CD14-positive monocyte (primary cell): ENCODE measurements around the gene ZNF692. TPM values are rescaled to one million over a fixed set of nuclear protein-coding genes. Genes with fewer than 3 reads are reported as not detected.
"Not testable (repeated sequence)": the region's sequence is repeated elsewhere in the genome, so short reads cannot be mapped to it uniquely, and the experiment has no call there.

Experiments used
- DNase-seq, 3 donors: peaks; one replicate each; pipeline ENCODE4 v3.0.0-alpha.2; 2011 to 2022
- H2AFZ ChIP-seq: 2 replicates; pipeline ENCODE4 v1.6.0; 2012; ENCODE audit warnings: mild to moderate bottlenecking, low read depth, low read length, inconsistent platforms; ENCODE audit not compliant: insufficient read depth, poor library complexity, severe bottlenecking
- H3K27ac ChIP-seq, 2 donors: 1 replicate in 1 of 2; 2 replicates in 1 of 2; pipeline ENCODE4 v1.5.1; 2012 to 2013; ENCODE audit warnings: low read length in 2 of 2, control low read depth in 1 of 2, inconsistent platforms in 1 of 2, low read depth in 1 of 2, mild to moderate bottlenecking in 1 of 2
- H3K27me3 ChIP-seq, 2 donors: one replicate each; pipeline versions ENCODE4 v1.6.0 to v1.6.1; 2011 to 2013; ENCODE audit warnings: low read length in 2 of 2; ENCODE audit not compliant: control insufficient read depth in 2 of 2, insufficient read depth in 2 of 2
- H3K36me3 ChIP-seq, 2 donors: replicated peaks in 1 of 2; 1 replicate in 1 of 2; 2 replicates in 1 of 2; pipeline versions ENCODE4 v1.5.1 to v1.6.1; 2012 to 2013; ENCODE audit warnings: low read length in 2 of 2, control low read depth in 1 of 2, inconsistent platforms in 1 of 2, mild to moderate bottlenecking in 1 of 2; ENCODE audit not compliant: insufficient read depth in 2 of 2, control insufficient read depth in 1 of 2
- H3K4me1 ChIP-seq, 2 donors: 1 replicate in 1 of 2; 2 replicates in 1 of 2; pipeline versions ENCODE4 v1.5.1 to v1.6.1; 2012 to 2013; ENCODE audit warnings: low read length in 2 of 2, control low read depth in 1 of 2, inconsistent platforms in 1 of 2, mild to moderate bottlenecking in 1 of 2, moderate library complexity in 1 of 2; ENCODE audit not compliant: insufficient read depth in 2 of 2, control insufficient read depth in 1 of 2
- H3K4me2 ChIP-seq: replicated peaks from 2 replicates; pipeline ENCODE3; 2012; ENCODE audit warnings: low read length, moderate library complexity, mild to moderate bottlenecking; ENCODE audit not compliant: poor library complexity, severe bottlenecking; ENCODE audit errors: extremely low read depth
- H3K4me3 ChIP-seq, 3 experiments: fragments of 200-600 bp in 1 of 3; sonication (generic) in 1 of 3; replicated peaks in 1 of 3; 1 replicate in 2 of 3; 2 replicates in 1 of 3; pipeline ENCODE4 v1.5.1; 2011 to 2013; ENCODE audit warnings: low read length in 3 of 3, mild to moderate bottlenecking in 3 of 3, control low read depth in 2 of 3, low read depth in 2 of 3, inconsistent platforms in 1 of 3, moderate library complexity in 1 of 3
- H3K79me2 ChIP-seq: 2 replicates; pipeline ENCODE4 v1.6.0; 2012; ENCODE audit warnings: mild to moderate bottlenecking, control low read depth, inconsistent platforms, low read length, moderate library complexity; ENCODE audit not compliant: insufficient read depth
- H3K9ac ChIP-seq: 2 replicates; pipeline ENCODE4 v1.6.0; 2017; ENCODE audit warnings: low read length, mild to moderate bottlenecking; ENCODE audit not compliant: insufficient read depth, poor library complexity, severe bottlenecking
- H3K9me3 ChIP-seq, 2 donors: replicated peaks in 1 of 2; 1 replicate in 1 of 2; 2 replicates in 1 of 2; pipeline versions ENCODE4 v1.5.1 to v1.6.1; 2012 to 2013; ENCODE audit warnings: low read length in 2 of 2, control low read depth in 1 of 2; ENCODE audit not compliant: control insufficient read depth in 1 of 2, insufficient read depth in 1 of 2
- H4K20me1 ChIP-seq: 2 replicates; pipeline ENCODE4 v1.6.0; 2012; ENCODE audit warnings: mild to moderate bottlenecking, low read length, control low read depth, moderate library complexity; ENCODE audit not compliant: insufficient read depth
- H3K27ac Mint-ChIP-seq, 7 donors: one replicate each; pipeline ENCODE4 v1.8.0; 2020; ENCODE audit warnings: mild to moderate bottlenecking in 7 of 7, mixed read lengths in 7 of 7, moderate library complexity in 6 of 7, inconsistent platforms in 2 of 7
- H3K27me3 Mint-ChIP-seq, 3 donors: one replicate each; pipeline ENCODE4 v1.8.0; 2021 to 2022; ENCODE audit warnings: low read depth in 3 of 3, mild to moderate bottlenecking in 3 of 3, mixed read lengths in 3 of 3, moderate library complexity in 3 of 3, inconsistent platforms in 1 of 3
- H3K36me3 Mint-ChIP-seq, 2 donors: one replicate each; pipeline ENCODE4 v1.8.0; 2020; ENCODE audit warnings: mixed read lengths in 2 of 2, inconsistent platforms in 1 of 2, mild to moderate bottlenecking in 1 of 2
- H3K4me1 Mint-ChIP-seq: one replicate; pipeline ENCODE4 v1.8.0; 2020; ENCODE audit warnings: mild to moderate bottlenecking, mixed read lengths
- H3K4me3 Mint-ChIP-seq, 2 donors: one replicate each; pipeline ENCODE4 v1.8.0; 2020; ENCODE audit warnings: mild to moderate bottlenecking in 2 of 2, mixed read lengths in 2 of 2, moderate library complexity in 1 of 2
- H3K9me3 Mint-ChIP-seq, 7 donors: one replicate each; pipeline ENCODE4 v1.8.0; 2020 to 2022; ENCODE audit warnings: mixed read lengths in 7 of 7, mild to moderate bottlenecking in 6 of 7, moderate library complexity in 6 of 7, inconsistent platforms in 2 of 7
- WGBS: methylation state at CpG from one replicate; pipeline ENCODE4 v1.1.5; 2013; ENCODE audit warnings: missing lambda C conversion rate; ENCODE audit not compliant: insufficient coverage; 5-methylcytosine and 5-hydroxymethylcytosine counted together
- intact Hi-C, 2 donors: fragments of 100-400 bp; cut with micrococcal nuclease; formaldehyde crosslinking; loops; one replicate each; pipeline versions ENCODE4 v1.15.0 to v1.15.1; 2023
- polyA plus RNA-seq, 3 donors: library from polyadenylated mRNA; depleted of rRNA in 1 of 3; unstranded in 2 of 3; stranded (reverse) in 1 of 3; fragments of 300-500 nt in 2 of 3; fragments of >200 nt in 1 of 3; fragmentation: Illumina TruSeq in 2 of 3; gene quantifications; 1 replicate in 2 of 3; 2 replicates in 1 of 3; pipeline ENCODE4 v1.2.3, GENCODE V29; 2012 to 2021
- TF ChIP-seq, protein P1 (sequence below): fragments of 200-600 bp; IDR thresholded peaks from one replicate; pipeline ENCODE4 v1.8.0; 2022; ENCODE audit warnings: antibody characterized with exemption, mild to moderate bottlenecking

ZNF692 gene
- polyA plus RNA-seq, 3 donors: 2.2 to 59.0 (median 2.4) TPM

- Histone ChIP-seq H3K4me2 (no peak overlapping the region), H2AFZ (no peak overlapping the region)
Measured at GRCh38 chr1:248890549-248891498, 31.9 kb upstream of the ZNF692 start.

DNA sequence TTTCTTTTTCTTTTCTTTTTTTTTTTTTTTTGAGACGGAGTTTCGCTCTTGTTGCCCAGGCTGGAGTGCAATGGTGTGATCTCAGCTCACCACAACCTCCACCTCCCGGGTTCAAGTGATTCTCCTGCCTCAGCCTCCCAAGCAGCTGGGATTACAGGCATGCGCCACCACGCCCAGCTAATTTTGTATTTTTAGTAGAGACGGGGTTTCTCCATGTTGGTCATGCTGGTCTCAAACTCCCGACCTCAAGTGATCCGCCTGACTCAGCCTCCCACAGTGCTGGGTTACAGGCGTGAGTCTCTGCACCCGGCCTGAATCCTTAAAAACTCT, 31.0 kb upstream of the ZNF692 start:
- H3K79me2 ChIP-seq, H3K27ac ChIP-seq, H3K4me3 ChIP-seq, H3K4me1 ChIP-seq, H3K36me3 ChIP-seq, H3K9ac ChIP-seq, H3K27me3 Mint-ChIP-seq, H3K4me1 Mint-ChIP-seq, H3K27me3 ChIP-seq, H3K4me2 ChIP-seq, H4K20me1 ChIP-seq, H3K4me3 Mint-ChIP-seq, DNase-seq, H3K9me3 ChIP-seq, H3K36me3 Mint-ChIP-seq, intact Hi-C loops, H3K27ac Mint-ChIP-seq, H3K9me3 Mint-ChIP-seq: not testable (repeated sequence)
- 93% methylated on average over 6 of the region's 10 CpGs for WGBS
- peak overlapping the region; percentile 19 for H2AFZ ChIP-seq

More at GRCh38 chr1:248890549-248891498, 31.9 kb upstream of the ZNF692 start:
- Histone ChIP-seq H3K4me1 (no peaks in the 10 kb centered on the region), H3K27ac (no peak overlapping the region), H4K20me1 (no peaks in the 10 kb centered on the region), H3K9ac (no peak overlapping the region), H3K36me3 (no peaks in the 10 kb centered on the region), H3K27me3 (no peaks in the 10 kb centered on the region), H3K79me2 (no peaks in the 10 kb centered on the region), H3K4me3 (no peak overlapping the region), H3K9me3 (no peaks in the 10 kb centered on the region)
- TF ChIP-seq, protein P1, sequence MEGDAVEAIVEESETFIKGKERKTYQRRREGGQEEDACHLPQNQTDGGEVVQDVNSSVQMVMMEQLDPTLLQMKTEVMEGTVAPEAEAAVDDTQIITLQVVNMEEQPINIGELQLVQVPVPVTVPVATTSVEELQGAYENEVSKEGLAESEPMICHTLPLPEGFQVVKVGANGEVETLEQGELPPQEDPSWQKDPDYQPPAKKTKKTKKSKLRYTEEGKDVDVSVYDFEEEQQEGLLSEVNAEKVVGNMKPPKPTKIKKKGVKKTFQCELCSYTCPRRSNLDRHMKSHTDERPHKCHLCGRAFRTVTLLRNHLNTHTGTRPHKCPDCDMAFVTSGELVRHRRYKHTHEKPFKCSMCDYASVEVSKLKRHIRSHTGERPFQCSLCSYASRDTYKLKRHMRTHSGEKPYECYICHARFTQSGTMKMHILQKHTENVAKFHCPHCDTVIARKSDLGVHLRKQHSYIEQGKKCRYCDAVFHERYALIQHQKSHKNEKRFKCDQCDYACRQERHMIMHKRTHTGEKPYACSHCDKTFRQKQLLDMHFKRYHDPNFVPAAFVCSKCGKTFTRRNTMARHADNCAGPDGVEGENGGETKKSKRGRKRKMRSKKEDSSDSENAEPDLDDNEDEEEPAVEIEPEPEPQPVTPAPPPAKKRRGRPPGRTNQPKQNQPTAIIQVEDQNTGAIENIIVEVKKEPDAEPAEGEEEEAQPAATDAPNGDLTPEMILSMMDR: no peak
- no peak overlapping the region for H3K27ac Mint-ChIP-seq
- H3K9me3 Mint-ChIP-seq: peaks cover 0 to 4% (median 0%) of the 10 kb centered on the region in 7 donors
- no peaks in the 10 kb centered on the region for H3K36me3 Mint-ChIP-seq
- intact Hi-C loops: no loop called here
- no peak overlapping the region for H3K4me3 Mint-ChIP-seq
- 100% methylated on average over 6 of the region's 9 CpGs for WGBS
- H3K4me1 Mint-ChIP-seq: peaks cover 2% of the 10 kb centered on the region
- peaks cover 1 to 4% (median 2%) of the 10 kb centered on the region in 3 donors for H3K27me3 Mint-ChIP-seq
- DNase-seq: no peak
